Iris pigment epithelial cell (primary cell): ENCODE measurements around the gene KDM8.

Experiments
- DNase-seq: peaks from one replicate; pipeline ENCODE4 v3.0.0-alpha.2; 2011; ENCODE audit warnings: low read depth

Gene KDM8

GRCh38 chr16:27203507-27204311, at the start of gene KDM8:
KDM8 (plus strand) TSS chr16:27203526; CDS start chr16:27210124, 6,598 bp downstream.
- DNase-seq = peak; percentile 99

GRCh38 chr16:27154705-27155521, 48.4 kb upstream of the KDM8 start:
- peak; percentile 28 for DNase-seq

- DNase-seq = no peak
These were observed 46.7 kb upstream of the KDM8 start for GRCh38 chr16:27156579-27156978.

GRCh38 chr16:27161398-27161797, 41.9 kb upstream of the KDM8 start:
- no peak for DNase-seq

- DNase-seq = no peak
These were observed 39.0 kb upstream of the KDM8 start for GRCh38 chr16:27164352-27164751.

DNA sequence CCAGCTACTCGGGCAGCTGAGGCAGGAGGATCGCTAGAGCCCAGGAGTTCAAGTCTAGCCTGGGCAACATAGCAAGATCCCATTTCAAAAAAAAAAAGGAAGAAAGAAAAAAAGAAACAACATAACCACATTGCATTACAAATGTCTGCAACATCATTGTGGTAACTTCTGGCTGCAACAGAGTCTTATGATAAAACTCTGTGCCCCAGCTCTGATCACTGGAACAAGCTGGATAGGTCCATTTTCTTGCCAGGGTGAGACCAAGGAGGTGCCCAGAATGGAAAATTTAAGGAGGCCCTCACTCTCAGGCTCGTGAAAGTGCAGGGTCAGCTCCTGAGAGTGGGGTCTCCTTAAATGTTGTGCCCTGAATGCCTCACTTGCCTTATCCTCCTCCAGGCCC, 37.8 kb upstream of the KDM8 start:
- no peak for DNase-seq

DNA sequence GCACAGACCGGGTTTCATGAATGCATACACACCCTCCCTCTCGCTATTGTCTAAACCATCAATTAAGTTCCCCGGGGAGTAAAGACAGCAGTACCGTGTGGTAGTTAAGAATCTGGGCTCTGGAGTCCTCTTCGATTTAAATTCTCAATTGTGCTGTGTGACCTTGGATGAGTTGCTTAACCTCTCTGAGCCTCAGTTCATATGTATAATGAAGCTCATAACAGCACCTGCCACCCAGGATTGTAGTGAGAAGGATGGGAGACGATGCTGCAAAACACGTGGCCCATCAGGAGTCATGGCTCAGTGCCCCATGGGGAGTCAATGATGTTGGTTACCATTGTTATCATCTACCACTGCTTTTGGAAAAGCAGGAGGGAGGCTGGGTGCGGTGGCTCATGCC, 34.5 kb upstream of the KDM8 start:
- no peak for DNase-seq

- peak; percentile 92 for DNase-seq
These were observed 33.7 kb upstream of the KDM8 start for GRCh38 chr16:27169511-27170071.

DNA sequence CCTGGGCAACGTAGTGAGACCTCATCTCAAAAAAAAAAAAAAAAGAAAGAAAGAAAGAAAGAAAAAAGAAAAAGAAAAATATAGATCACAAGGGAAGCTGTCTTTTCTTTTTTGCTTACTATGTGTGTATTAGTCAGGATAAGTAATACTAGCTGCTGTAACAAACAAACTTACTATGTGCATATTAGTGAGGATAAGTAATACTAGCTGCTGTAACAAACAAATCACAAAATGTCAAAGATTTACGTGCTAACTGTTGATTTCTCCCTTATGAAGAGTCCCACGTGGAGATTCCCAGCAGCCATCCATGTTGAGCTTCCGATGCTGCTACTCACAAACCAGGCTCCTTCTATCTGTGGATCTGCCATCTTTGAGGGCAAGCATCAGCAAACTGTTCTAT, 31.7 kb upstream of the KDM8 start:
- DNase-seq = no peak

DNA sequence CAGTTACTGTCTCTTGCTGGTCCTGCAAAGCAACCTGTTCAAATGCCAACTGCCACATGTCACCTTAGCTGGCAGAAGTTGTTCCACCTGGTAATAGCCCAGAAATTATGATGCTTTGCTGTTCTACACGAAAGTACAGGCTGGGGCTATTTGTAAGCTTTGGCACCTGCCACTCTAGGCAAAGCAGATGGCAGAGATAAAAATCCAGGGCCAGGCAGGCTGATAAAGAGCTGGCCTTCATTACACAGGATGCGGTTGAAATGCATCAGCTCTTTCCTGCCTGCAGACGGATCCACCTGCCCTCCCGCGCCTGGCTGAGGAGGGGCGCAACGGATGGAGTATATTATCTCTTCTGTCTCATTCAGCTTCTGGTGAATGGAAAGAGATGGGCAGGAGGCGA, 29.3 kb upstream of the KDM8 start:
- DNase-seq = no peak

GRCh38 chr16:27174798-27175197, 28.5 kb upstream of the KDM8 start:
- DNase-seq = peak; percentile 88

- no peak for DNase-seq
These were observed 27.4 kb upstream of the KDM8 start for GRCh38 chr16:27175888-27176287.

- peak; percentile 92 for DNase-seq
These were observed 26.1 kb upstream of the KDM8 start for GRCh38 chr16:27177031-27177774.

DNA sequence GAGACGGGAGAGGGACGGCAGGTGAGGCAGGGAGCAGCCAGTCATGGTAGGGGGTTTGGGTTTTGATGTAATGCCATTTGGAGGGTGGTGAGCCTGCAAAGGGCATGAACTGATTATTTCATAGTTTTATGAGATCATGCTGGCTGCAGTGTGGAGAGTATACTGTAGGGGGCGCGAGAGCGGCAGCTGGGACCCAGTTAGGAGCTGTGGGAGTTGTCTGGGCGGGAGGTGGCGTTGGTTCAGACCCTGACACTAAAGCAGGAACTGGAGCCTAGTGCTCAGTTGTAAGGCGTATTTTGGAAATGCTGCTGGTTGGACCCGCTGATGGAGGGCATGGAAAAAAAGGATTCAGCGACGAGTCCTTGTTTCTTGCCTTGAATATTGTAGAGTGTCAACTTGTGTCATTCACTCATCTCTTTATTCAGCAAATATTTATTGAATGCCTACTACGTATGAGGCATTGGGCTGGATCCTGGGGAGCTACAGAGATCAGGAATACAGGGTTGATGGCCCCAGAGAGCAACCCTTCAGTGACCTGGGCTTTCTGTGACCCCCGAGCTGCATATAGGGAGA, 23.7 kb upstream of the KDM8 start:
- peak; percentile 59 for DNase-seq

DNA sequence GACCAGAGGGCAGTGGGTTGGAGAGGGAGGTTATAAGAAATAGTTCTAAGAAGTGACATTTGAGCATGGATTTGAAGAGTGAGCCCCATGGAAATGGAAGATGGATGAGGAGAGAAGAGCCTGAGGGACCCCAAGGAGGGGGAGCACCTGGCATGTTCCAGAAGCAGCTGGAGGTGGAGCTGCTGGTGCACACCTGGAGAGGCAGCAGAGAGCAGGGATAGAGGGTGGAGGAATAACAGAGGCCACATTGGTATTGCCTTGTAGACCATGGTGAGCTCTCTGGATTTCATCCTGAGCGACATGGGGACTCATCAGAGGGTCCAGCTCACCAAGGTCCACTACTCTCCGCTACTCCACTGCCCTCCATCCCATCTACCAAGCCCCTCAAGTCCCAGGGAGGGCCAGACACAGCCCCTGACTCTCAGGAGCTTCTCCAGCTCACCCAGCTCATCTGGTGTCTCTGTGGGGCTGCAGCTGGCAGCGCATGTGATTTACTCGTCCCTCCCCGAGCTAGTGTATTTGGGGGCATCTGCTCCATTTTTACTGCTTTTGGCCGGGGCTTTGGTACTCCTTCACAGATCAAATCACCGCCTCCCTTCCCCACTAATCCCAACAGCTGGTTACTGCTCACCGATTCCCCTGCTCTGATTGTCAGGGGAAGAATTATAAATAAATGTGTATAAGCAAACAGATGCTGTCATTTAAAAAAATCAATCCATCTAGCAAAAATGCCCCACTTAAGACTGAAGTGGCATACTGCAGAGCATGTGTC, 22.1 kb upstream of the KDM8 start:
- no peak for DNase-seq

- DNase-seq = no peak
These were observed 20.4 kb upstream of the KDM8 start for GRCh38 chr16:27182906-27183405.

DNA sequence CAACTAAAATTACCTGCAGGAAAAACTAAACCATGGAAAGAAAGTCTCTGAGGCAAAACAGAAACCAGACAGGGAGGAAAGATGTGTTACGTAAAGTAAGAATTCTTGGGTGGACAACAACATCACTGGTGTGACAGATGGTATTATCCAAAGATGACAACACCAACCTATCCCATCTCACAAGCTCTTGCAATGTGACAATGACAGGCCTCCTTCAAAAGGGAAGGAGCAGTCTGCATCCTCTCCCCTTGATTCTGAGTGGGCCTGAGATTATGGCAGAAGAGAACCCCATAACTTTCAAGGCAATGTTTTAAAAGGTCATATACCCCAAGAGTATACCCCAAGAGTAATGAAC, 17.6 kb upstream of the KDM8 start:
- no peak for DNase-seq

DNA sequence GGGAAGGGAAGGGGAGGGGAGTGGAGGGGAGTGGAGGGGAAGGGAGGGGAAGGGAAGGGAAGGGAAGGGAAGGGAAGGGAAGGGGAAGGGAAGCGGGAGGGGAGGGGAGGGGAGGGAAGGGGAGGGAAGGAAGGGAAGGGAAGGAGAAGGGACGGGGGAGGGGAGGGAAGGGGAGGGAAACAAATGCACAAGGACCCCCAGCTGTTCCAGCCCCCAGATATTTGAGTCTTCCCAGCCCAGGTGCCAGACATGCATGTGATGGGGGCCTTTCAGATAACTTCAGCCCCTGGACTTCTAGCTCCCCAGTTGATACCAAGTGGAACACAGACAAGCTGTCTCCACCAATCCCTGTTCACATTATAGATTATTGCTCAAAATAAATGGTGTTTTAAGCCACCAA, 14.7 kb upstream of the KDM8 start:
- no peak for DNase-seq

DNA sequence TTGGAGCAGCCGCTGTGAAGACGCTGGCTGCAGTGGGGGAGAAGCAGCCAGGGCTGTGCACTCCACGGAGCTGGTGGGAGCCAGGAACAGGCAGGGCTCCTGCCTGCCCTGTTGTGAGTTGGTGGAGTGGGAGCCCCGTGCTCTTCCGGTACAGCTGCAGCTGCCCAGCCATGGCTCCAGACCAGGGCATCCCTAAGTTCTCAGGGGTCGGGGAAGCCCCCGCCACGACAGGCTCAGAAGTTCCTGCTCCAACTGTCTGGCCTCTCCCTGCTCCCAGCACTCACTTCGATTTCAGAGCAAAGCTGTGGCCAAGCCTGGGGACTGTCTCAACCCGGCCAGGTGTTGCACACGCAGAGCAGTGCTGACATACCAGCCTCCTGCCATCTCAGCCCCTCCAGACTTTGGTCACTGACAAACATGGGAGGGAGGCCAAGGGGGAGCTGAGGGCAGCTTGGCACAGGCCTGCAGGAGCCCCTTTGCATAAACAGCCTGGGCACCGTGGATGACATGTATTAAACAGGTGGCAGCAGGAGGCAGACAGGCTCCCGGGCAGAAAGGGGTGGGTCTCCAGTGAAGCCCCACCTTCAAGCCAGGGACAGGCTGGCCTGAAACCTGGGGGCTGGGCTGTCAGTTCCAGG, 13.9 kb upstream of the KDM8 start:
- DNase-seq = no peak

DNA sequence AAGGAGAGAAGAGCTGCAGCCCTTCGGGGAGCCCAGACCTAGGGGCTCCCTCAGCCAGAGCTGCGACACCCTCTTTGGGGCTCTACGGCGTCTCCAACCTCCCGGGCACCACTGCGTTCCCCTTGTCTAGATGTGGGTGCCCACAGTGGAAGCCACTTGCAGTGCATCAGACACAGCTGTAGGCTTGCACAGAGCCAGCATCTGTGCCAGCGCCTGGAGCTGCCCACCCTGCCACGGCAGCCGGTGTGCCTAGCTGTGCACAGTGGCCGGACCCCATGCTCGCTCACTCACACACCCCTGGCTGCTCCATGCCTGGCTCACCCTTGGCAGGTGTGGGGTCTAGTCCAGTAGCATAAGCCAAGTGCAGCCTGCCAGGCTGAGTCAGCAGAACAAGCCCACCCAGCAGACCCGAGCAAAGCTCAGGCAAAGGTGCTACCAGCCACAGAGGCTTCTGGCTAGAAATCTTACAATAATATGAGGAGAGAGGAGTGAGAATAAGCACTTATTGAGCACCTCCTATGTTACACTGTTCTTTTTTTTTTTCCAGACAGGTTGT, 12.9 kb upstream of the KDM8 start:
- no peak for DNase-seq
